Pons (tissue), 1 donor: ENCODE measurements around the gene PLEKHA4.
"Not testable (repeated sequence)": the region's sequence is repeated elsewhere in the genome, so short reads cannot be mapped to it uniquely, and the experiment has no call there.

Experiments
- DNase-seq: peaks from one replicate; pipeline ENCODE4 v3.0.0-alpha.2; 2016; ENCODE audit warnings: low spot score

The PLEKHA4 gene

DNA sequence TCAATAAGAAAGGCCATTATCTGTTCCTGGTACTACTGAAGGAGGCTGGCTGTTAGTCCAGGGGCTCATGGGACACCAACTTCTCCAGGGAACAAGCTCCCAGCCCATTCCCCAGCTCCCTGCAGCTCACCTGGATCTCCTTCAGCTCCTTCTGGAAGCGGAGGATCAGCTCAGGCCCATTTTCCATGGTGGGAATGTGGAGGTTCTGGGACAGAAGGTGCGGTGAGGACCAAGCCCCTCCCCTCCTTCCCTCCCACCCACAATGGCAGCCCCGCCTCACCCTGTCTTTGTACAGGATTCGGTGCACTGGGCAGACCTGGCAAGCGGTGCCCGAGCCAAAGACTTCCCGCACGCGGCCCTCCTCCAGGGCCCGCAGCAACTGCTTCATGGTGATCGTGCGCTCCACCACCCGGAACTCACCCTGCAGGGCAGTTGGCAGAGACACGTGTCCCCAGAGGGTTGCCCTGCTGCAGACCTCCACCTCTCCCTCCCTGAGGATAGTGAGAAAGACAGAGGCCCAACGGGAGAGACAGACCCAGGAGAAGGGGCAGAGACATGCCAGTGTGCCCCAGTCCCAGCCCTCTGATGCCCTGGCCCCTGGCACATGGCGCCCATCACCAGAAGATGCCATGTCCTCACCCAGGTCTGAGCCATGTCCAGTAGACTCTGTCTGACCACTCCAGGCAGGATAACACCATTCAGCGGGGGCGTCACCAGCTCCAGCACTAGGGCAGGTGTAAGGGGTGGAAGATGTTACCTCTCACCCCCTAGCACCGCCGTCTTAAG lies 71.9 kb downstream of the PLEKHA4 start:
- DNase-seq = no peak

DNA sequence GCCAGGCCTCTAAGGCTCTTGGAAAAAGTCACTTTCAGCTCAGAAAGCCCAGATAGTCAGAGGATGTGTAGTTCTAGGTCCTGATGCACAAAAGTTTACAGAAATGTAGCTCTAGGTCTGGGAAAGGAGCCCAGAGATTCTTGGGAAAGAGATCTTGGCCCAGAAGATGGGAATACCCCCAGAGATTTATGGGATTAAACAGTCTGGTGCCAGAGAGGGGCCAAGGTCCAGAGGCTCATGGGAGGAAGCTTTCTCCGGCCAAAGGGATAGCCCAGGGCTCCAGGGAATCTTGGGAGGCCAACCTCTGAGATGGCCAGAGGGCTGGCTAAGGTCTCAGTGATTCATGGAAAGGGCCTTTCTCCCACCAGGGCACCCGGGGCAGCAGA lies 72.7 kb downstream of the PLEKHA4 start:
- DNase-seq = no peak

GRCh38 chr19:48795055-48795684 lies 73.2 kb downstream of the PLEKHA4 start:
- peak; percentile 95 for DNase-seq

DNA sequence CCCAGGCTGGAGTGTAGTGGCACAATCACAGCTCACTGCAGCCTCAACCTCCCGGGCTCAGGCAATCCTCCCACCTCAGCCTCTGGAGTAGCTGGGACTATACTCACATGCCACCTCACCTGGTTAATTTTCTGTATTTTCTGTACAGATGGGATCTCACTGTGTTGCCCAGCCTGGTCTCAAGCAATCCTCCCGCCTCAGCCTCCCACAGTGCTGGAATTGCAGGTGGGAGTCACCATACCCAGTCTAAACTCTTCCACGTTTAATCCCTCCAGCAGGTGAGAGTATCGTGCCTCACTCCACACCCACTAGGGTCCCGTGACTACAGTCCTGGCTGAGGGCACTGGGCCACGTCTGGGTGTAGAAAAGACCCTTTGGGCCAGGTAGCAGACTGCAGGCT lies 74.1 kb downstream of the PLEKHA4 start:
- no peak for DNase-seq

DNA sequence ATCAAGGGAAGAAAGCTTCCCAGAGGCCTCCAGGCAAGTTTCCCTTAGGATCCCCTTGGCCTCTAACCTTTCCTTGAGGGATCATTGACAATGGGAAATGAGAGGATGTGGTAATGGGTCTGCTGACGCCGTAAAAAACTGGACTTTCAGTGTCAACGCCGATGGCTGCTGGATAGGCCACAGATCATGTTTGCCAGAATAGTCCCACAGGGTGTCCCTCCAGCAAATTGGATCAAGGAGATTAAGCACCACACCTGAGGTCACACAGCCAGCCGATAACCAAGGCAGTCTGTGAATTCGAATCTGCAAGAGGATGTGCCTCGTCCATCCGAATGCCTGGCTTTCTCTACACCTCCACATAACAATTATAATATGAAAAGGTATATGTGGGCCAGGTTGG lies 75.1 kb downstream of the PLEKHA4 start:
- DNase-seq = no peak

DNA sequence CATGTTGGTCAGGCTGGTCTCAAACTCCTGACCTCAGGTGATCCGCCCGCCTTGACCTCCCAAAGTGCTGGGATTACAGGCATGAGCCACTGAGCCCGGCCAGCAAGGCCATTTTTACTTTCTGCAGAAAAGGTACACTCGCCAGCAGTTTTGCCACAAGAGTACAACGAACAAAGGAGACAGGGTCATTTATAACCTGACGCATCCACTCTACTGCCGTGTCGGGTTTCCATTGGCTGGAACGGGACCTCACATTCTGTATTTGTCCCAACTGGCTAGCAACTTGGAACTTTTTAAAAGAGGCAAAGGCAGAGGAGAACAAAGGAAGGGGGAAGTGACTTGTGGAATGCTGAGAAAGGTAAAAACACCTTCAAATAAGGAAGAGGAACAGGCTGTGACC lies 81.1 kb downstream of the PLEKHA4 start:
- not testable (repeated sequence) for DNase-seq
